OCI-LY1 (cell line): Measurements from ENCODE around the gene CFAP46.

Experiments
- EZH2 ChIP-seq: fragments of 200-600 bp; sonication (generic), shearing (Covaris generic); IDR thresholded peaks from 2 replicates; pipeline ENCODE4 v1.8.0; 2017; ENCODE audit warnings: borderline replicate concordance, mixed run types, mild to moderate bottlenecking, antibody characterized with exemption, low read length, moderate library complexity, mixed read lengths
- TF ChIP-seq, protein P1 (sequence below): fragments of 200-600 bp; sonication (generic), shearing (Covaris generic); IDR thresholded peaks from 2 replicates; pipeline ENCODE4 v1.5.1; 2017; ENCODE audit warnings: mild to moderate bottlenecking, antibody characterized with exemption, low read length, moderate library complexity, mixed read lengths

DNA sequence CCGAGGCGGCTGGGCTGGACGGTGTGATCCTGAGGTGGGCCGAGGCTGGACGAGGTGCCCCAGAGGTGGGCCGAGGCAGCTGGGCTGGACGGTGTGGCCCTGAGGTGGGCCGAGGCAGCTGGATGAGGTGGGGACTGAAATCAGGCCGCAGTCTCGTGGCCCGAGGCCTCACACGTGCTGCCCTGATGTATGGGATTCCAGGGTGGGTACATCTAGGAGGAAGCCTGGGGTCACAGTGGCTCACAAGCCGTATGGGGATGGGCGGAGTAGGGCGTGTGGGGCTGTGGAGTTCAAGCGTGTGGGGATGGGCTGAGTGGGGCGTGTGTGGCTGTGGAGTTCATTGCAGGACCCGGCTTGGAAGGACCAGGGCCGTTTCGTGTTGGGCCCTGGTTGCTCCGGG is 144.0 kb downstream of the CFAP46 start:
- TF ChIP-seq, protein P1, sequence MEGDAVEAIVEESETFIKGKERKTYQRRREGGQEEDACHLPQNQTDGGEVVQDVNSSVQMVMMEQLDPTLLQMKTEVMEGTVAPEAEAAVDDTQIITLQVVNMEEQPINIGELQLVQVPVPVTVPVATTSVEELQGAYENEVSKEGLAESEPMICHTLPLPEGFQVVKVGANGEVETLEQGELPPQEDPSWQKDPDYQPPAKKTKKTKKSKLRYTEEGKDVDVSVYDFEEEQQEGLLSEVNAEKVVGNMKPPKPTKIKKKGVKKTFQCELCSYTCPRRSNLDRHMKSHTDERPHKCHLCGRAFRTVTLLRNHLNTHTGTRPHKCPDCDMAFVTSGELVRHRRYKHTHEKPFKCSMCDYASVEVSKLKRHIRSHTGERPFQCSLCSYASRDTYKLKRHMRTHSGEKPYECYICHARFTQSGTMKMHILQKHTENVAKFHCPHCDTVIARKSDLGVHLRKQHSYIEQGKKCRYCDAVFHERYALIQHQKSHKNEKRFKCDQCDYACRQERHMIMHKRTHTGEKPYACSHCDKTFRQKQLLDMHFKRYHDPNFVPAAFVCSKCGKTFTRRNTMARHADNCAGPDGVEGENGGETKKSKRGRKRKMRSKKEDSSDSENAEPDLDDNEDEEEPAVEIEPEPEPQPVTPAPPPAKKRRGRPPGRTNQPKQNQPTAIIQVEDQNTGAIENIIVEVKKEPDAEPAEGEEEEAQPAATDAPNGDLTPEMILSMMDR = no peak
- TF ChIP-seq EZH2 = no peak
